ENCODE results near the gene TIPRL. TPM values are rescaled to one million over a fixed set of nuclear protein-coding genes. Genes with fewer than 3 reads are reported as not detected.
"Not testable (repeated sequence)": the region's sequence is repeated elsewhere in the genome, so short reads cannot be mapped to it uniquely, and the experiment has no call there.

Gene TIPRL
- polyA plus RNA-seq, 2 donors, result 14.5 to 17.5 TPM

DNA sequence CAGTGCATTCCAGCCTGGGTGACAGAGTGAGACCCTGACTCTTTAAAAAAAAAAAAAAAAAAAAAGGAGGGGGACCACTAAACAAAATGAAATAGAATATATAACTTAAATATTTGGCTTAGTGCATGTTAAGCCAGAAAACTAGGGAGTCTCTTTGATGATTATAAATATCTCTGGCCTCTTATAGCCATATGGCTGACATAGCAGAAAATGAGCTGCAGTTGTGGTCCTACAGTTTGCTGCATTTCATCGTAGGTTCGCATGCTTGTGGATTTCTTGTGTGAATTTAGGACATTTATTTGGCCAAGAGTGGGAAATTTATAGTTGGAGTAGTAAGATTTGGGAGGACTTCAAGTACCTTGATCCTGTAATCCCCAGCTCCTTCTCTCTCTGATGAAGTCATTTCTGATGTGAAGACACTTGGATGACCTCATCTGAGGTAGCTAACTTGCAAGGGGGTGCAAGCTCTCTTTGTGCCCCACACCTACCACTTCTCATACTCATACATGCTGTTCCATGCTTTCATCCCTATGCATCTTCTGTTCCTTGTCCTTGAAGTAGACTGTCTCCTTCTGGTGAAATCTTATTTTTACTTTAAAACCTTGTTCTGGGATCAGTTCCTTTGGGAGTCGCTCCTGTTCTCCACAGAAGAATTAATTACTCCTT, 6.4 kb upstream of the TIPRL start:
- 91 to 92% methylated on average over 3 of the region's 3 CpGs for WGBS, 2 donors
- no peaks in the 10 kb centered on the region for H3K4me1 ChIP-seq (ENCODE audit: control insufficient read depth in 2 of 2, insufficient read depth in 2 of 2, low read length in 1 of 2)
- H3K4me3 ChIP-seq (ENCODE audit: low read depth in 1 of 2, low read length in 2 of 2), result no peak overlapping the region

DNA sequence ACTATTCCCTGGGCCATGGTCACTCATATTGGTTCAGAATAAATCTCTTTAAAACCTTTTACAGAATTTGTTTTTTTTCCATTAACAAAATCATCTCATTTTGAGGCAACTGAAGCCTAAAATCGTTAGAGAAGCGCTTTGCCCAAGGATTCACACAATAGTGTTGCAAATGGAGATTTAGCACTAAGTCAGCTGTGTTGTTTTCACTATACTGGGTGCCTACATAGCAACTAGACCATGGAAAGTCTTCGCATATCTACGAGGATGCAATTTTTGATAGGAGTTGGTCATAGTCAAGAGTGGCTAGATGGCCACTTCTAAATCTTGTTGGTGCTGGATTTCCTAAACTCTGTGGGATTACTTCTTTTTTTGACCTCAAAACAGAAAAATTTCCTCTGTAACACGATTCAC, 530 bp upstream of the TIPRL start:
- Histone ChIP-seq H3K27me3 (ENCODE audit: control insufficient read depth in 1 of 2, insufficient read depth in 2 of 2, low read length in 2 of 2) (no peaks in the 10 kb centered on the region), H3K36me3 (ENCODE audit: control insufficient read depth in 2 of 2, insufficient read depth in 2 of 2, low read length in 1 of 2) (no peaks in the 10 kb centered on the region), H3K4me1 (ENCODE audit: control insufficient read depth in 2 of 2, insufficient read depth in 2 of 2, low read length in 1 of 2) (no peaks in the 10 kb centered on the region), H3K27ac (ENCODE audit: low read depth in 2 of 2, low read length in 1 of 2) (peak overlapping the region; percentile 71 to 98), H3K9me3 (ENCODE audit: control insufficient read depth in 2 of 2, insufficient read depth in 1 of 2, low read depth in 1 of 2, low read length in 1 of 2) (no peaks in the 10 kb centered on the region), H3K4me3 (ENCODE audit: low read depth in 1 of 2, low read length in 2 of 2) (peak overlapping the region in 1 of 2 donors; percentile 92)
- 73 to 74% methylated on average over 5 of the region's 5 CpGs for WGBS, 2 donors

More for the DNA sequence above, 6.4 kb upstream of the TIPRL start:
- Histone ChIP-seq H3K36me3 (ENCODE audit: control insufficient read depth in 2 of 2, insufficient read depth in 2 of 2, low read length in 1 of 2) (no peaks in the 10 kb centered on the region), H3K27ac (ENCODE audit: low read depth in 2 of 2, low read length in 1 of 2) (no peak overlapping the region), H3K9me3 (ENCODE audit: control insufficient read depth in 2 of 2, insufficient read depth in 1 of 2, low read depth in 1 of 2, low read length in 1 of 2) (no peaks in the 10 kb centered on the region), H3K27me3 (ENCODE audit: control insufficient read depth in 1 of 2, insufficient read depth in 2 of 2, low read length in 2 of 2) (no peaks in the 10 kb centered on the region)

DNA sequence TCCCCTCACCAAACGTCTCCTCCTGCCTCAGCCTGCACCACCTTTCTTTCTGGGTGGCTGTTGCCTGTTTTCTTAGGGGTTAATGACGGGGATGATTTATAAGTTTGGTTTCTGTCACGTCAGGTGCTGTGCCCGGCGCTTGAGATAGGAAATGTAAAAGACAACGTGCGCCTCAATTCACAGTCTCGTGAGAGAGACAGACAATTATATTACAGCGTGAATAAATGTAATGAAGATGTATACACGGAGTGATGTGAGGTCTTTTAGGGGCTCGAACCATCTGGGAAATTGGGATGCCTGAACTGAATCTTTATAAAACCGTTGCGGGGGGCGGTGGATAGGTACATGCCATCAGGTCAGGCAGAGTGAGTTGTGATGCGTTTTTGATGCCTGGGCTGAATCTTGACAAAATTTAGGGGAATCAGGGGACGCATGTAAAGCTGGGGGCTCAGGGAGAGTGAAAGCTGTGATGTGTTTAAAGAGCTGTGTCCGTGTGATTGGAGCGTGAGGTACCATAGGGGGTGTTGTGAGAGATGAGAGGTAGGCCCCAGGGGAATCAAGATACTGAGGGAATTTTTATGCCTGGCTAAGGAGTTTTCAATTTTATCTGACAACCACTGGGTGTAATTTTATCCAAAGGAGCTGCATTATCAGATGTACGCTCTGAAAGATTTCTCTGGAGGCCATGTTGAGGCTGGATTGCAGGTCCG, 831 bp downstream of the TIPRL start:
- H3K27ac ChIP-seq (ENCODE audit: low read depth in 2 of 2, low read length in 1 of 2), result peak overlapping the region; percentile 92 to 98
- H3K9me3 ChIP-seq (ENCODE audit: control insufficient read depth in 2 of 2, insufficient read depth in 1 of 2, low read depth in 1 of 2, low read length in 1 of 2), result no peaks in the 10 kb centered on the region
- 4% methylated on average over 20 of the region's 20 CpGs for WGBS, 2 donors

DNA sequence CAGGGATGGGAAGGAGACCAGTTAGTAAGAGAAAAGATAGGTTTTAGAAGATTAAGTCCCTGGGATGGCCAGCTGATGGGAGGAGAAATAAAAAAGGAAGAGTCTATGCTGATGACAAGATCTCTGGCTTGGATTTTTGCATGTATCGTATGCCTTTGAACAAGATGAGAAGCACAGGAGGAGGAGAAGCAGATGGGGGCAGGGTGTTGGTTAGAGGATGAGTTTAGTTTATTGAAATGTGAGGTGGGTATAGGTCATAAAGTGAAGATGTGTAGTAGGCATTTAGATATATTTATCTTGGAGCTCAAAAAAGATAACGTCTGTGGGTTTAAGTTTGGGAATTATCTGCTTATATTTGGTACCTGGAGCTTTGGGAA, 1.4 kb downstream of the TIPRL start:
- WGBS, 2 donors, result 28 to 31% methylated on average over 2 of the region's 2 CpGs
- Histone ChIP-seq H3K27me3 (ENCODE audit: control insufficient read depth in 1 of 2, insufficient read depth in 2 of 2, low read length in 2 of 2) (no peaks in the 10 kb centered on the region), H3K4me1 (ENCODE audit: control insufficient read depth in 2 of 2, insufficient read depth in 2 of 2, low read length in 1 of 2) (no peaks in the 10 kb centered on the region), H3K9me3 (ENCODE audit: control insufficient read depth in 2 of 2, insufficient read depth in 1 of 2, low read depth in 1 of 2, low read length in 1 of 2) (no peaks in the 10 kb centered on the region), H3K27ac (ENCODE audit: low read depth in 2 of 2, low read length in 1 of 2) (peak overlapping the region; percentile 92 to 98), H3K4me3 (ENCODE audit: low read depth in 1 of 2, low read length in 2 of 2) (peak overlapping the region; percentile 80 to 92), H3K36me3 (ENCODE audit: control insufficient read depth in 2 of 2, insufficient read depth in 2 of 2, low read length in 1 of 2) (no peaks in the 10 kb centered on the region)

More for the DNA sequence above, 831 bp downstream of the TIPRL start:
- H3K27me3 ChIP-seq (ENCODE audit: control insufficient read depth in 1 of 2, insufficient read depth in 2 of 2, low read length in 2 of 2), result no peaks in the 10 kb centered on the region
- H3K4me3 ChIP-seq (ENCODE audit: low read depth in 1 of 2, low read length in 2 of 2), result peak overlapping the region; percentile 80 to 92
- H3K4me1 ChIP-seq (ENCODE audit: control insufficient read depth in 2 of 2, insufficient read depth in 2 of 2, low read length in 1 of 2), result no peaks in the 10 kb centered on the region
- H3K36me3 ChIP-seq (ENCODE audit: control insufficient read depth in 2 of 2, insufficient read depth in 2 of 2, low read length in 1 of 2), result no peaks in the 10 kb centered on the region

DNA sequence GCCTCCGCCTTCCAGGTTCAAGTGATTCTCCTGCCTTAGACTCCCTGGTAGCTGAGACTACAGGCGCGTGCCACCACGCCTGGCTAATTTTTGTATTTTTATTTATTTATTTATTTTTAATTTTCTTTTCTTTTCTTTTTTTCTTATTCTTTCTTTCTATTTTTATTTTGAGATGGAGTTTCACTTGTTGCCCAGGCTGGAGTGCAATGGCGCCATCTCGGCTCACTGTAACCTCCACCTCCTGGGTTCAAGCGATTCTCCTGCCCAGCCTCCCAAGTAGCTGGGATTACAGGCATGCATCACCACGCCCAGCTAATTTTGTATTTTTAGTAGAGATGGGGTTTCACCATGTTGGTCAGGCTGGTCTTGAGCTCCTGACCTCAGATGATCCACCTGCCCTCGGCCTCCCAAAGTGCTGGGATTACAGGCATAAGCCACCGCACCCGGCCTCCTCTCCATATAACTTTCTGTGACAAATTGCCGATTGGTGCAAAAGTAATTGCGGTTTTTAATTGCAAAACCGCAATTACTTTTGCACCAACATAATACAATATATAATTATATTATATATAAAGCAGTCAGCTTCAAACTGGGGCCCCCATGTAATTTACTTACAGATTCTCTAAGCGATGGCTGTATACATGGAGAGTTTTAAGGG, 2.4 kb downstream of the TIPRL start:
- not testable (repeated sequence) for H3K27me3 ChIP-seq (ENCODE audit: control insufficient read depth in 1 of 2, insufficient read depth in 2 of 2, low read length in 2 of 2); H3K27ac ChIP-seq (ENCODE audit: low read depth in 2 of 2, low read length in 1 of 2); H3K4me3 ChIP-seq (ENCODE audit: low read depth in 1 of 2, low read length in 2 of 2); H3K36me3 ChIP-seq (ENCODE audit: control insufficient read depth in 2 of 2, insufficient read depth in 2 of 2, low read length in 1 of 2); H3K4me1 ChIP-seq (ENCODE audit: control insufficient read depth in 2 of 2, insufficient read depth in 2 of 2, low read length in 1 of 2); H3K9me3 ChIP-seq (ENCODE audit: control insufficient read depth in 2 of 2, insufficient read depth in 1 of 2, low read depth in 1 of 2, low read length in 1 of 2)
- 95 to 96% methylated on average over 15 of the region's 15 CpGs for WGBS, 2 donors

DNA sequence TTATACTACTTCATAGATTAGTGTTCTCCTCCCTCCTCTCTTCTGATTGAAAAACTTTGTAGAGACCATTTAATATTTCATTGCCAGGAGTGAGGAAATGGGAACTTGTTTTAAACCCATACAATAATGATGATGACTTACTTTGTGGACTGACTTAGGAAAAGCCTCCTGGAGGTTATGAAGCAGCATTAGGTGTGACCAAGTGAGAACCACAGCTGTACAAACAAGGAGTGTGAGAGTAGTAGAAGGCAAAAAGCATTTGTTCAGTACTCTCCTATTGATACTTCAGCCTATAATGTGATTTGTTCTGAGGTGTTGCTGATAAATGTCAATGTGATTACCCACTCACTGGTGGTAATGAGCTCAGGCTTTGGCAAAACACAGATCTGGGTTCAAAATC, 8.4 kb downstream of the TIPRL start:
- Histone ChIP-seq H3K9me3 (ENCODE audit: control insufficient read depth in 2 of 2, insufficient read depth in 1 of 2, low read depth in 1 of 2, low read length in 1 of 2) (no peaks in the 10 kb centered on the region), H3K4me1 (ENCODE audit: control insufficient read depth in 2 of 2, insufficient read depth in 2 of 2, low read length in 1 of 2) (no peaks in the 10 kb centered on the region), H3K36me3 (ENCODE audit: control insufficient read depth in 2 of 2, insufficient read depth in 2 of 2, low read length in 1 of 2) (peaks cover 2 to 4% of the 10 kb centered on the region in 2 donors), H3K4me3 (ENCODE audit: low read depth in 1 of 2, low read length in 2 of 2) (no peak overlapping the region), H3K27ac (ENCODE audit: low read depth in 2 of 2, low read length in 1 of 2) (no peak overlapping the region), H3K27me3 (ENCODE audit: control insufficient read depth in 1 of 2, insufficient read depth in 2 of 2, low read length in 2 of 2) (no peaks in the 10 kb centered on the region)

DNA sequence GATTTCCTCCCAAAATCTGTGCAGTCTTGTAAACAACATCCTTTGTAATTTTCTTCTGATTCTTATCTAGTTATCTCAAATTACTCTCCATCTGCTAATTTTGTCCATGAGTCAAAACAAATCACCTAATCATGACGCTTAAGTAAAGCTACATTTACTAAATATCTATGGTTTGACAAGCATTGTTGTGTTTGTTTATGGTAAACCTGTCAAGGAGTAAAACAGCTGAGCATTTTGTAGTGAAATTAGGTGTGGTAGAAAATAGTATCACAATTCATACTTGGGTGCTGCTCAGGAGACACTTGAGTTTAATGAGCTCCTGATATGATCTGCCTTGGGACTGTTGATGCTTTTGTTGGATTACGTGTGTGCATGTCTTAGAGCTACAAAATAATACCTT, 11.6 kb downstream of the TIPRL start:
- Histone ChIP-seq H3K27ac (ENCODE audit: low read depth in 2 of 2, low read length in 1 of 2) (no peak overlapping the region), H3K4me3 (ENCODE audit: low read depth in 1 of 2, low read length in 2 of 2) (no peak overlapping the region), H3K36me3 (ENCODE audit: control insufficient read depth in 2 of 2, insufficient read depth in 2 of 2, low read length in 1 of 2) (peaks cover 2 to 4% of the 10 kb centered on the region in 2 donors), H3K9me3 (ENCODE audit: control insufficient read depth in 2 of 2, insufficient read depth in 1 of 2, low read depth in 1 of 2, low read length in 1 of 2) (no peaks in the 10 kb centered on the region), H3K4me1 (ENCODE audit: control insufficient read depth in 2 of 2, insufficient read depth in 2 of 2, low read length in 1 of 2) (no peaks in the 10 kb centered on the region), H3K27me3 (ENCODE audit: control insufficient read depth in 1 of 2, insufficient read depth in 2 of 2, low read length in 2 of 2) (no peaks in the 10 kb centered on the region)
- 69 to 78% methylated on average over 2 of the region's 2 CpGs for WGBS, 2 donors

DNA sequence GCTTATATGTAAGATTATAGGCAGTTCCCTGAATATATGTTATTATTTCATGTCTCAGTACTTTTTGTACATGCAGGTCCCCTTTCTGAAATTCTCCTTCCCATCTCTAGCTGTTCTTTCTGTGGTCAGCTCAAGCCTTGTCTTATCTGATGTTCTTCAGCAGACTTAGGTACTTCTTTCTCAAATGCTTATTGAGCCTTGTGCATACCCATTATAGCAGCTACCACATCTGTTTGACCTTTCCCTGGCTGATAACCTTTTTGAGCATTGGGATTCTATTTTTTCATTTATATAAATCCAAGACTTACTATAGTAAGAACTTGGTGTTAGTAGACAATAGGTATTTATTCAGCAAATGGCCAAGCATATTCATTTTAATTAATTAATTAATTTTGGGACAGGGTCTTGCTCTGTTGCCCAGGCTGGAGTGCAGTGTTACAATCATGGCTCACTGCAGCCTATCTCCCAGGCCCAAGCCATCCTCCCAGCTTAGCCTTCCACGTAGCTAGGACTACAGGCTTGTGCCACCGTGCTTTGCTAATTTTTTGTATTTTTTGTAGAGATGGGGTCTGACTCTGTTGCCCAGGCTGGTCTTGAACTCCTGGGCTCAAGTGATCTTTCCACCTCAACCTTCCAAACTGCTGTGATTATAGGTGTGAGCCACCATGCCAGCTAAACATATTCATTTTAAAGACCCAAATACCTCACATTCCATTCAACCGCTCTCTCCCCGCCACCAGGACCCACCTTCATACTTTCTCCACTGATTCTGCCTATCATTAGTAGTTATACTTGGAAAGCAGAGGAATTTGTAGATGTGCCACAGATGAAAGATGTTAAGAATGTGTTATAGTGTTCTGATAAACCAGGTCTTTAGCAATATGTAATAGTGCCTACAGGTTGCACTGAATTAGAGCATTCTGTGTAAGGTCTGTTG, 16.7 kb downstream of the TIPRL start:
- Histone ChIP-seq H3K36me3 (ENCODE audit: control insufficient read depth in 2 of 2, insufficient read depth in 2 of 2, low read length in 1 of 2) (peaks cover 0 to 2% of the 10 kb centered on the region in 2 donors), H3K4me3 (ENCODE audit: low read depth in 1 of 2, low read length in 2 of 2) (no peak overlapping the region), H3K4me1 (ENCODE audit: control insufficient read depth in 2 of 2, insufficient read depth in 2 of 2, low read length in 1 of 2) (no peaks in the 10 kb centered on the region), H3K9me3 (ENCODE audit: control insufficient read depth in 2 of 2, insufficient read depth in 1 of 2, low read depth in 1 of 2, low read length in 1 of 2) (no peaks in the 10 kb centered on the region), H3K27me3 (ENCODE audit: control insufficient read depth in 1 of 2, insufficient read depth in 2 of 2, low read length in 2 of 2) (no peaks in the 10 kb centered on the region), H3K27ac (ENCODE audit: low read depth in 2 of 2, low read length in 1 of 2) (no peak overlapping the region)
- WGBS, 2 donors, result 96% methylated on average over 4 of the region's 4 CpGs

DNA sequence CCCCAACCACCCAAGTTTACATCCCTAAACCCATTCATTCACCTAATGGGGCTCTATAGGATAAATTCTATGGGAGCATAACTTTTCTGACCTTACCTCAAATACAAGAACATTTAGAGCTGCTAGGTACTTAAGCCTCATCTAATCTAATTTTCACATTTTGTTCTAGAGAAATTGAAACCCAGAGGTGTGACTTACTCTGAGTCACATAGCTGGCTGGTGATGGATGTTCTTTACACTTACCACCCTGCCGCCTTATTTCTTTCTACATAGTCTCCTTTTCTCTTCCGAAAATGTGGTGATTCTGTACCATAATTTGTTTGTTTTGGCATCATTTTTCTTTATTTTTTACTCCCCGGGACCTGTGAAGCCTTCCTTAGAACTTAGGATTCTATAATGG, 20.3 kb downstream of the TIPRL start:
- H3K36me3 ChIP-seq (ENCODE audit: control insufficient read depth in 2 of 2, insufficient read depth in 2 of 2, low read length in 1 of 2), result no peaks in the 10 kb centered on the region
- WGBS, 2 donors, result 54 to 61% methylated on average over 3 of the region's 3 CpGs
- no peak overlapping the region for H3K4me3 ChIP-seq (ENCODE audit: low read depth in 1 of 2, low read length in 2 of 2)

More for the DNA sequence above, 20.3 kb downstream of the TIPRL start:
- no peaks in the 10 kb centered on the region for H3K4me1 ChIP-seq (ENCODE audit: control insufficient read depth in 2 of 2, insufficient read depth in 2 of 2, low read length in 1 of 2)
- H3K27ac ChIP-seq (ENCODE audit: low read depth in 2 of 2, low read length in 1 of 2), result no peak overlapping the region
- no peaks in the 10 kb centered on the region for H3K27me3 ChIP-seq (ENCODE audit: control insufficient read depth in 1 of 2, insufficient read depth in 2 of 2, low read length in 2 of 2)
- H3K9me3 ChIP-seq (ENCODE audit: control insufficient read depth in 2 of 2, insufficient read depth in 1 of 2, low read depth in 1 of 2, low read length in 1 of 2), result no peaks in the 10 kb centered on the region

Measured in esophagus (tissue), 2 donors.